Inflammatory macrophage treated with lipopolysaccharide for 1 hour (primary cell): ENCODE measurements around the gene NSUN5.
"Not testable (repeated sequence)": the region's sequence is repeated elsewhere in the genome, so short reads cannot be mapped to it uniquely, and the experiment has no call there.

Experiments
- DNase-seq, 2 donors: peaks; one replicate each; pipeline ENCODE4 v3.0.0-alpha.2; 2020 to 2022

Gene NSUN5

DNA sequence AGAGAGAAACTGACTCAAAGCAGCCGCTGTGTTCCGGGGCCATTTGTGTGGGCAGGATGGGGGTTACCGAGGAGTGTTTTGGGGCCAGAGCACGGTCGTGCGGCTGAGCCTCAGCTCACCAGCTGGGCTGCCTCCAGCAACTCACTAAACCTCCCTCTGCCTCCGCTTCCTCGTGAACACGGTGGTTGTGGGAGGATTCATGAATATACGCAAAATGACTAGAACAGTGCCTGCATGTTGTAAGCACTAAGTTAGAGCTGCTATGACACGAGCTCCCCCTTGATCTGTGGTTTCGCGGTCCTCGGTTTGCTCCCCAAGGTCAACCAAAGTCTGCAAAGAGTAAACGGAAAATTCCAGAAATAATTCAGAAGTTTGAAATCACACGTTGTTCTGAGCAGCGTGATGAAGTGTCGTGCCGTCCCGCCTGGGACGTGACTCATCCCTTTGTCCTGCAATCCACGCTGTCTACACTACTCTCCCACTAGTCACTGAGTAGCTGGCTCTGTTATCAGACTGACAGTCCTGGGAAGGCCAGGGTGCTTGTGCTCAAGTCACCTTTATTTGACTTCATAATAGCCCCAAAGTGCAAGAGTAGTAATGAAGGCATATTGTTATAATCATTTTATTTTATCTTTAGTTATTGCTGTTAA, 41.8 kb downstream of the NSUN5 start:
- not testable (repeated sequence) for DNase-seq

- not testable (repeated sequence) for DNase-seq
Measured at GRCh38 chr7:73262416-73262815, 46.2 kb downstream of the NSUN5 start.
